ENCODE data around the gene AASS. TPM values are rescaled to one million over a fixed set of nuclear protein-coding genes. Genes with fewer than 3 reads are reported as not detected.

The AASS gene
- total RNA-seq, 1 donor: 63.0 TPM

DNA sequence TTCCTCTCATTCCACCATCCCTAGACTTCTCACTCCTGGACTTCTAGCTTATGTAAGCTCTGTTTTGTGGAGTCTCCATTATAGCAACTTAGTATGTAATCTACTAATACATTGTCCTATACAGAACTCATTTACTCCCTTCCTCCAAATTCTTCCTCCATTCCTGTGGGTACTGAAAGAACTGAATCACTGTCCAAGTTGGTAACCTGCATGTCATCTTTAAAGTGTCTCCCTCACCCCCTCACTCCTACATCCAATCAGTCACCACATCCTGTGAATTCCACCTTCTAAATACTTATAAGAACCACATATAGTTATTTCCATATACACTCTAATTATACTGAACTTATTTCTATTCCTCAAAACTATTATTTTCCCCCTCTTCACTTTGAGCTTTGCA is 20.3 kb downstream of the AASS start:
- TF ChIP-seq, protein P1, sequence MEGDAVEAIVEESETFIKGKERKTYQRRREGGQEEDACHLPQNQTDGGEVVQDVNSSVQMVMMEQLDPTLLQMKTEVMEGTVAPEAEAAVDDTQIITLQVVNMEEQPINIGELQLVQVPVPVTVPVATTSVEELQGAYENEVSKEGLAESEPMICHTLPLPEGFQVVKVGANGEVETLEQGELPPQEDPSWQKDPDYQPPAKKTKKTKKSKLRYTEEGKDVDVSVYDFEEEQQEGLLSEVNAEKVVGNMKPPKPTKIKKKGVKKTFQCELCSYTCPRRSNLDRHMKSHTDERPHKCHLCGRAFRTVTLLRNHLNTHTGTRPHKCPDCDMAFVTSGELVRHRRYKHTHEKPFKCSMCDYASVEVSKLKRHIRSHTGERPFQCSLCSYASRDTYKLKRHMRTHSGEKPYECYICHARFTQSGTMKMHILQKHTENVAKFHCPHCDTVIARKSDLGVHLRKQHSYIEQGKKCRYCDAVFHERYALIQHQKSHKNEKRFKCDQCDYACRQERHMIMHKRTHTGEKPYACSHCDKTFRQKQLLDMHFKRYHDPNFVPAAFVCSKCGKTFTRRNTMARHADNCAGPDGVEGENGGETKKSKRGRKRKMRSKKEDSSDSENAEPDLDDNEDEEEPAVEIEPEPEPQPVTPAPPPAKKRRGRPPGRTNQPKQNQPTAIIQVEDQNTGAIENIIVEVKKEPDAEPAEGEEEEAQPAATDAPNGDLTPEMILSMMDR (IDR thresholded peaks at IDR 0.05; ENCODE audit: insufficient read depth, low read depth, low read length): no peak
- DNase-seq (ENCODE audit: low read depth): no peak
- no peak overlapping the region for H3K4me3 ChIP-seq (ENCODE audit: low read depth, low read length)

DNA sequence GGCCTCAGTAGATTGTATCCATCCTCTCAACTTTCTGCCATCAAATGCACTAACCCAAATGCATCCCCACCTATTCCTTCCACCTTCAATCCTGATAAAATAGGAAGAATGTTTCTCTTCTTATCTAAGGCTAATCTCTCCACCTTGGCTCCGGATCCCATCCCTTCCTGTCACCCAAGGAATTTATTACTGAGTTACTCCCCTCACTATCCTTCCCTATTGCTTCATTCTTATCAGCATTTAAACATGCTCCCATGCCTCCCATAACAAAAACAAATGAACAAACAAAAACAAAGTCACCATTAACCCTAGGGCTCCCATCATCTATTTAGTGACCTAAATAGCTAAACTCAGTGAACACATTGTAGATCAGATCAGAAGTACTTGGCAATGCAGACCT is 25.3 kb downstream of the AASS start:
- peak; percentile 13 for DNase-seq (ENCODE audit: low read depth)
- TF ChIP-seq, protein P1 (IDR thresholded peaks at IDR 0.05; ENCODE audit: insufficient read depth, low read depth, low read length): no peak

DNA sequence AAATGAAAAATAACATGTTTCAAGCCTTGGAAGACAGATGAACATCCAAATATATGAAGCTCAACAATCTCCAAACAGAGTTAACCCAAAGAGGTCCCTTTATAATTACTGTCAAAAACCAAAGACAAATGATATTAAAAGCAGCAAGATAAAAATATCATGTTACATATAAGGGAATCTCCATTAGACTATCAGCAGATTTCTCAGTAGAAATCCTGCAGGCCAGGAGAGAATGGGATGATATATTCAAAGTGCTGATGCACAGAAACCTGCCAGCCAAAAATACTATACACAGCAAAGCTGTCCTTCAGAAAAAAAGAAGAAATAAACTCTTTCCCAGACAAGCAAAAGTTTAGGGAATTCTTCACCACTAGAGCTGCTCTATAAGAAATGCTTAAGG is 41.0 kb downstream of the AASS start:
- DNase-seq (ENCODE audit: low read depth): no peak
- no peak overlapping the region for H3K4me3 ChIP-seq (ENCODE audit: low read depth, low read length)
- TF ChIP-seq, protein P1 (IDR thresholded peaks at IDR 0.05; ENCODE audit: insufficient read depth, low read depth, low read length): no peak

More for the DNA sequence above, 25.3 kb downstream of the AASS start:
- H3K4me3 ChIP-seq (ENCODE audit: low read depth, low read length): no peak overlapping the region

DNA sequence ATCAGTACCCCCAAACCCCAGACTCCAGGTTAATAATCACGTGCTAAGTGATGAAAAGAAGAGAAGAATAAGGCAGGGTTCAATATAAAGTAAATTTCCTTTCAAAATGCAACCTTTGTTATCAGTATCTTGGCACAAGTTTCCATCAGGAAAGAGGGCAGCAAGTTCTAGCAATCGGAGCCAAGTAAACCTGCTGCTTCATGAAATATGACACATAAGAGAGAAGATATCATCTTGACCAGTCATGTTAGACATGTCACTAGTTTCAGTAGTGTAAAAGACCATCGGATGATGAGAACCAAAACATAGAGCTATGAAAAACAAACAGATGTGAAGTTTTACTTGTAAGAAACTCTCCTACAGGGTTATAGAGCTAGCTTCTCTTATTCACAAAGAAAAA is 44.0 kb downstream of the AASS start:
- DNase-seq (ENCODE audit: low read depth): no peak
- TF ChIP-seq, protein P1 (IDR thresholded peaks at IDR 0.05; ENCODE audit: insufficient read depth, low read depth, low read length): no peak

DNA sequence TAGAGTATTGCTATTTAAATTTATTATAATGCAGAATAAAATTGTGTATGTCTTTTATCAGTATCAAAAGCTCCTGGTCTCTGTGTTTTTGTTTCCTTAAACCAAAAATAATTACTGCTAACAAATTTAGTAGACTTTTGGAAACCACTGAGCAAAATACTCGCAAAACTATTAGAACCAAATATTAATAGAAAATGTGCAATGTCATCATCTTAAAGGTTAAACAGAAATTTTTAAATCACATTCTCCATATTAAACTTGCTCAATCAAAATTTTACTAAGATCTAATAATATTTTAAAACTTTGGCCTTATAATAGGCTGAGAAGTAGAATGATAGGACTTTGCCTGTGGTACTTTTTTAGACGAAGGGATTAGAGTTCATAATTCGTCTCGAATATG is 48.4 kb downstream of the AASS start:
- TF ChIP-seq, protein P1 (IDR thresholded peaks at IDR 0.05; ENCODE audit: insufficient read depth, low read depth, low read length): no peak
- DNase-seq (ENCODE audit: low read depth): no peak
- no peak overlapping the region for H3K4me3 ChIP-seq (ENCODE audit: low read depth, low read length)

More for the DNA sequence above, 44.0 kb downstream of the AASS start:
- no peak overlapping the region for H3K4me3 ChIP-seq (ENCODE audit: low read depth, low read length)

DNA sequence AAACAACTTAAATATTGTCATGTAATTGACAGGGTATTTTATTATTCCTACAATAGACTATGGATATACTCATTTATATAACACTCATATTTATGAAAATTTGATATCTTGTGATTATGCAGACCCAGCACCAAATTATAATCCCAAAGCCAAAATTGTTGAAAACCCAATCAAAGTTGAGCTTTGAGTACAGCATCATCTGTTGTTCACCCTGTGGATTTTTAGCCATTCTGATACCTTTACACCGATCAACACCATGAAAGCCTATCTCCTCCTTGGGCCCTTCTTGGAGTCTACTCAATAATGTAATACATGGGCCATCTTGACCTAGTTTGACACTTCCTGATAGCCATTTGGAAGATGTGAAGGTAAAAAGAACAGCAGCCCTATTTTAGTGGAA is 49.5 kb downstream of the AASS start:
- TF ChIP-seq, protein P1 (IDR thresholded peaks at IDR 0.05; ENCODE audit: insufficient read depth, low read depth, low read length): no peak
- H3K4me3 ChIP-seq (ENCODE audit: low read depth, low read length): no peak overlapping the region
- no peak for DNase-seq (ENCODE audit: low read depth)
